Measurements from ENCODE around the gene GPC6. TPM values are rescaled to one million over a fixed set of nuclear protein-coding genes. Genes with fewer than 3 reads are reported as not detected.

GPC6 gene
- total RNA-seq, 1 donor from 2014 or later, result 13.8 TPM

DNA sequence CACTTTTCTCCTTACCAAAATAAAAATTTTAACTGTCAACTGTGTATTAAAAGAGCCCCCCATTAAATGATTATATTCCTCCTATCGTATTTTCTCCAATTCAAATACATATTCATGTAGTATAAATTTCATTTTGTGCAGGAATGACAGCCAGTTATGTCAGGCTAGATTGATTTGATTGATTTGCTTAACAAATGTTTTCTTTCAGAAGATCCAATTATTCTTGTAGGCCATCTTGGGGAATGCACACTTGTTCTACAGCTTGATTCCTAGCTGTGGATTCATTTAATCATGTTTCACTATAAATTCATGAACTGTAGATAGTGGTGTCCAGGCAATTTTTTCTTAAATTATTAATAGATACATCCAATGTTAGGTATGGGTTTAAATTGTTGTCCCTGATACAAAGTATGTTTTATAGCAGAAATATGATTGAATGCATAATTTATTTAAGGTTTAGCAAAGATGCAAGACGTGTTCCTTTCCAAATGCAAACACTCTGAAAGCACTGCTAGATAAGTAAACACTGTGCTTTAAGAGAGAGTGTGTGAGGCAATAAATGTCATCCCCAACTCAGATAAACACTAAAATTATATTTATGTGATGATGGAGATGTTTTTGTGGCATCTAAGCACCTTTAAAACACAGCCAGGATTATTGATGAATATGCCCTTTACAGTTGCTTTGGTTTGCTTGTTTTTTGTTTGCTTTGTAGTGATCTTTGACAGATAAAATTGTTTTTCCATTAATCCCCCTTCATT is 721.7 kb downstream of the GPC6 start:
- intact Hi-C loops (cut with DNase I), result no loop called here
- H3K27ac ChIP-seq, result no peak overlapping the region
- no peaks in the 10 kb centered on the region for H3K9me3 ChIP-seq
- no peak for DNase-seq (ENCODE audit: extremely low spot score in 2 of 2)
- no peaks in the 10 kb centered on the region for H3K27me3 ChIP-seq
- no peak overlapping the region for H3K4me3 ChIP-seq
- no peaks in the 10 kb centered on the region for H3K36me3 ChIP-seq
- TF ChIP-seq POLR2AphosphoS5 (IDR thresholded peaks at IDR 0.05; ENCODE audit: insufficient read depth in 1 of 2, low read depth in 1 of 2) (no peak), POLR2A (IDR thresholded peaks at IDR 0.05) (no peak)
- TF ChIP-seq, protein P1, sequence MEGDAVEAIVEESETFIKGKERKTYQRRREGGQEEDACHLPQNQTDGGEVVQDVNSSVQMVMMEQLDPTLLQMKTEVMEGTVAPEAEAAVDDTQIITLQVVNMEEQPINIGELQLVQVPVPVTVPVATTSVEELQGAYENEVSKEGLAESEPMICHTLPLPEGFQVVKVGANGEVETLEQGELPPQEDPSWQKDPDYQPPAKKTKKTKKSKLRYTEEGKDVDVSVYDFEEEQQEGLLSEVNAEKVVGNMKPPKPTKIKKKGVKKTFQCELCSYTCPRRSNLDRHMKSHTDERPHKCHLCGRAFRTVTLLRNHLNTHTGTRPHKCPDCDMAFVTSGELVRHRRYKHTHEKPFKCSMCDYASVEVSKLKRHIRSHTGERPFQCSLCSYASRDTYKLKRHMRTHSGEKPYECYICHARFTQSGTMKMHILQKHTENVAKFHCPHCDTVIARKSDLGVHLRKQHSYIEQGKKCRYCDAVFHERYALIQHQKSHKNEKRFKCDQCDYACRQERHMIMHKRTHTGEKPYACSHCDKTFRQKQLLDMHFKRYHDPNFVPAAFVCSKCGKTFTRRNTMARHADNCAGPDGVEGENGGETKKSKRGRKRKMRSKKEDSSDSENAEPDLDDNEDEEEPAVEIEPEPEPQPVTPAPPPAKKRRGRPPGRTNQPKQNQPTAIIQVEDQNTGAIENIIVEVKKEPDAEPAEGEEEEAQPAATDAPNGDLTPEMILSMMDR (IDR thresholded peaks at IDR 0.05), result no peak
- H3K4me1 ChIP-seq, result no peaks in the 10 kb centered on the region

DNA sequence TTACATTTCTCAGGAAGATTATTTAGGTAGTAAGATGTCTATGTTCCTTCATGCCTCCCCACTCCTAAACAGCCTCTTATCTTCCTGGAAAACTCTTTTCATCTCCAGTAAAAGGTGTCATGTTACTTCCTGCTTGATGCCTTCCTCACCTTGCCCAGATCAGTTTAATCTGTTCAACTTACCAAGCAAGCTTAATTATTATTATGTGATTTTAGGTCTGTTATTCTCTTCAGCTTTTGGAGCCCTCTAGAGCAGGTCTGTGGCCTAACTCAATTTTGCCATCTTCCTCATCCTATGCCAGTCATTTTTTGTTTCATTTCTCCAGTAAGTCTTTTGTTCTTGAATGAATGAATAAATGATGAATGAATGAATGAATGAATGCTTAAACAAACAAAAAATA is 724.5 kb downstream of the GPC6 start:
- no peaks in the 10 kb centered on the region for H3K4me1 ChIP-seq

DNA sequence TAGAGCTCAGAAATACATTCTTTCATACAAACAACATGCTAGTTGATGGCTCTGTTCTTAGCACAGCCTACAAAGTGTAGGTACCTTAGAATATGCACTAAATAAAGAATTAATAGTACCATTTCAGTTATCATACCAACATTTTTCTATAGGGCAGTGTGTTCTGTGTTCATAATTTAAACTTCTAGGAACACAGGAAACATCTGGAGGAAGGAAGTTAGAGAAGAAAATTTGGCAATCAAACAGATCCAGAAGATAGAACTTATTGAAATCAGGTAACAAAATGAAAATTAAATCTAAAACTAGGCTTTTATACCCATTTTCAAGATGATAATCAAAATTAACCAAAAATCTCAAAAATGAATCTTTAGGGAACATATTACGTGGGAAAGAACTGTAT is 725.3 kb downstream of the GPC6 start:
- DNase-seq (ENCODE audit: extremely low spot score in 2 of 2), result no peak
- intact Hi-C loops (cut with DNase I), result no loop called here
- Histone ChIP-seq H3K4me1 (no peaks in the 10 kb centered on the region), H3K9me3 (no peaks in the 10 kb centered on the region), H3K36me3 (no peaks in the 10 kb centered on the region), H3K4me3 (no peak overlapping the region), H3K27ac (no peak overlapping the region), H3K27me3 (no peaks in the 10 kb centered on the region)
- TF ChIP-seq, protein P1 (IDR thresholded peaks at IDR 0.05), result no peak
- TF ChIP-seq POLR2A (IDR thresholded peaks at IDR 0.05), result no peak
- TF ChIP-seq POLR2AphosphoS5 (IDR thresholded peaks at IDR 0.05; ENCODE audit: insufficient read depth in 1 of 2, low read depth in 1 of 2), result no peak

More for the DNA sequence above, 724.5 kb downstream of the GPC6 start:
- no peak overlapping the region for H3K4me3 ChIP-seq
- TF ChIP-seq, protein P1 (IDR thresholded peaks at IDR 0.05), result no peak
- no peak for TF ChIP-seq POLR2AphosphoS5 (IDR thresholded peaks at IDR 0.05; ENCODE audit: insufficient read depth in 1 of 2, low read depth in 1 of 2)
- no peak for TF ChIP-seq POLR2A (IDR thresholded peaks at IDR 0.05)
- DNase-seq (ENCODE audit: extremely low spot score in 2 of 2), result no peak
- H3K27me3 ChIP-seq, result no peaks in the 10 kb centered on the region
- no peaks in the 10 kb centered on the region for H3K9me3 ChIP-seq
- H3K27ac ChIP-seq, result no peak overlapping the region
- intact Hi-C loops (cut with DNase I), result no loop called here
- H3K36me3 ChIP-seq, result no peaks in the 10 kb centered on the region

DNA sequence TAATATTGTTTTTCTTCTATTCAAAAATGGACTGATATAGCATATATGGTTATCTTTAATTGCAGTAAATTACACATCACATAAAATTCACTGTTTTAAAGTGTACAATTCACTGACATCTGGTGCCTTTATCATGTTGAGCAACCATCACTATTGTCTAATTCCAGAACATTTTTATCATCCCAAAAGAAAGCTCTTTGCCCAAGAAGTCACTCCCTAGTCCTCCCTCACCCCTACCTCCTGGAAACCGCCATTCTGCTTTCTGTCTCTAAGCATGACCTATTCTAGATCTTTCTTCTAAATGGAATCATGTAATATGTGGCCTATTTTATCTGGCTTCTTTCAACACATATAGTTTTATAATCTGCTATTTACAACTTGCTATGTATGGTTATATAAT is 727.2 kb downstream of the GPC6 start:
- intact Hi-C loops (cut with DNase I), result no loop called here
- H3K4me3 ChIP-seq, result no peak overlapping the region
- TF ChIP-seq POLR2A (IDR thresholded peaks at IDR 0.05), result no peak
- TF ChIP-seq POLR2AphosphoS5 (IDR thresholded peaks at IDR 0.05; ENCODE audit: insufficient read depth in 1 of 2, low read depth in 1 of 2), result no peak
- TF ChIP-seq, protein P1 (IDR thresholded peaks at IDR 0.05), result no peak
- no peaks in the 10 kb centered on the region for H3K36me3 ChIP-seq
- no peaks in the 10 kb centered on the region for H3K27me3 ChIP-seq
- no peak overlapping the region for H3K27ac ChIP-seq
- DNase-seq (ENCODE audit: extremely low spot score in 2 of 2), result no peak
- no peaks in the 10 kb centered on the region for H3K9me3 ChIP-seq
- no peaks in the 10 kb centered on the region for H3K4me1 ChIP-seq

DNA sequence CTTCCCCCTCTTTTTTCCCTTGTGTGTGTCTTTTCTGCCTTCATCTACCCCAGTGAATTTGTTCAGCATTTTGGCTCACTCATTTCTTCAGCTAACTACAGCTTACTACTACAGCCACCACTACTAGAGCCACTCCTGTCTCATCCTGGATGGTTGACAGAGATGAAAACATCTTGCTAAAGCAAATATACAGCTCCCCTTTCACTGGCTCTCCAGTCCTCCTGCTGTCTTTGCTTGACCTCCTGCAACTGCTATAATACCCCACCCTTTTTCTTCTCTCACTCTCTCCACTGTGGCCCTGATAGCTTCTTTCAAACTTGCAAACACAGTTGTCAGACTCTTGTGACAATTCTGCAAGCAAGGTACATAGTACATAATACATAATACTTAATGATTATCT is 729.3 kb downstream of the GPC6 start:
- Histone ChIP-seq H3K36me3 (no peaks in the 10 kb centered on the region), H3K9me3 (no peaks in the 10 kb centered on the region), H3K27ac (no peak overlapping the region), H3K4me3 (no peak overlapping the region), H3K4me1 (no peaks in the 10 kb centered on the region), H3K27me3 (no peaks in the 10 kb centered on the region)
- TF ChIP-seq POLR2AphosphoS5 (IDR thresholded peaks at IDR 0.05; ENCODE audit: insufficient read depth in 1 of 2, low read depth in 1 of 2) (no peak), POLR2A (IDR thresholded peaks at IDR 0.05) (no peak)
- TF ChIP-seq, protein P1 (IDR thresholded peaks at IDR 0.05), result no peak
- intact Hi-C loops (cut with DNase I), result no loop called here
- DNase-seq (ENCODE audit: extremely low spot score in 2 of 2), result no peak

Measured in vagina (tissue), 2 donors.